ENCODE results near the gene CHMP2A.

DNA sequence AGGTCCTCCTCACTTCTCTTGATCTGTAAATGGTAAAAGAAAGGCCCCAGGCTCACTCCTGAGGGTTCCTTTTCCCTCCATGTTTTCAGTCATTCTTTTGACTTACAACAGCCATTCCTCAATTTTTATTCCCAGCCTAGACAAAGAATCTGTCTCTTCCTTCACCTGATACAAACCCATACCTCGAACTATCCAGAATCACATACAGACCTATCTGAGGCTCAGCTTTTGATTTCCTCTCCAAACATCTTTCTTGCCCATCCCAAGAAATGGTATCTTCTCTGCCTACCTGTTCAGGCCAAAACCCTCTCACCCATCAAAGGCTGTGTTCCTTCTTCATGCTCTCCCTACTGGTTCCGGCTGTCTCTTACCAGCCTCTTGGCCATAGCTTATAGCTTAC, 2.2 kb downstream of the CHMP2A start:
- TF ChIP-seq, protein P1, sequence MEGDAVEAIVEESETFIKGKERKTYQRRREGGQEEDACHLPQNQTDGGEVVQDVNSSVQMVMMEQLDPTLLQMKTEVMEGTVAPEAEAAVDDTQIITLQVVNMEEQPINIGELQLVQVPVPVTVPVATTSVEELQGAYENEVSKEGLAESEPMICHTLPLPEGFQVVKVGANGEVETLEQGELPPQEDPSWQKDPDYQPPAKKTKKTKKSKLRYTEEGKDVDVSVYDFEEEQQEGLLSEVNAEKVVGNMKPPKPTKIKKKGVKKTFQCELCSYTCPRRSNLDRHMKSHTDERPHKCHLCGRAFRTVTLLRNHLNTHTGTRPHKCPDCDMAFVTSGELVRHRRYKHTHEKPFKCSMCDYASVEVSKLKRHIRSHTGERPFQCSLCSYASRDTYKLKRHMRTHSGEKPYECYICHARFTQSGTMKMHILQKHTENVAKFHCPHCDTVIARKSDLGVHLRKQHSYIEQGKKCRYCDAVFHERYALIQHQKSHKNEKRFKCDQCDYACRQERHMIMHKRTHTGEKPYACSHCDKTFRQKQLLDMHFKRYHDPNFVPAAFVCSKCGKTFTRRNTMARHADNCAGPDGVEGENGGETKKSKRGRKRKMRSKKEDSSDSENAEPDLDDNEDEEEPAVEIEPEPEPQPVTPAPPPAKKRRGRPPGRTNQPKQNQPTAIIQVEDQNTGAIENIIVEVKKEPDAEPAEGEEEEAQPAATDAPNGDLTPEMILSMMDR (IDR thresholded peaks at IDR 0.05), result no peak
- no peak for TF ChIP-seq POLR2A (IDR thresholded peaks at IDR 0.05)
